ENCODE results near the gene ATP6V0E1.
"Not testable (repeated sequence)": the region's sequence is repeated elsewhere in the genome, so short reads cannot be mapped to it uniquely, and the experiment has no call there.

Gene ATP6V0E1

GRCh38 chr5:173010021-173010420 is 26.4 kb downstream of the ATP6V0E1 start:
- no peak for DNase-seq

GRCh38 chr5:173010547-173011464 is 27.2 kb downstream of the ATP6V0E1 start:
- no peak for DNase-seq

GRCh38 chr5:173011566-173011965 is 28.0 kb downstream of the ATP6V0E1 start:
- DNase-seq = no peak

GRCh38 chr5:173012882-173013281 is 29.3 kb downstream of the ATP6V0E1 start:
- no peak for DNase-seq

GRCh38 chr5:173014671-173015070 is 31.1 kb downstream of the ATP6V0E1 start:
- DNase-seq = no peak

GRCh38 chr5:173015192-173015591 is 31.6 kb downstream of the ATP6V0E1 start:
- DNase-seq = no peak

GRCh38 chr5:173015598-173016455 is 32.3 kb downstream of the ATP6V0E1 start:
- no peak for DNase-seq

GRCh38 chr5:173016598-173017046 is 33.1 kb downstream of the ATP6V0E1 start:
- no peak for DNase-seq

- DNase-seq = not testable (repeated sequence)
Observed at GRCh38 chr5:173017087-173017486, 33.5 kb downstream of the ATP6V0E1 start.

GRCh38 chr5:173018358-173018757 is 34.8 kb downstream of the ATP6V0E1 start:
- DNase-seq = no peak

- no peak for DNase-seq
Observed at GRCh38 chr5:173020154-173020581, 36.6 kb downstream of the ATP6V0E1 start.

- no peak for DNase-seq
Observed at GRCh38 chr5:173020643-173021042, 37.1 kb downstream of the ATP6V0E1 start.

- no peak for DNase-seq
Observed at GRCh38 chr5:173025651-173026050, 42.1 kb downstream of the ATP6V0E1 start.

GRCh38 chr5:173027905-173028304 is 44.3 kb downstream of the ATP6V0E1 start:
- no peak for DNase-seq

- DNase-seq = no peak
Observed at GRCh38 chr5:173028811-173029327, 45.3 kb downstream of the ATP6V0E1 start.

- DNase-seq = no peak
Observed at GRCh38 chr5:173029499-173029921, 45.9 kb downstream of the ATP6V0E1 start.

- not testable (repeated sequence) for DNase-seq
Observed at GRCh38 chr5:173032096-173032495, 48.5 kb downstream of the ATP6V0E1 start.

- no peak for DNase-seq
Observed at GRCh38 chr5:173032730-173033129, 49.2 kb downstream of the ATP6V0E1 start.

GRCh38 chr5:173033923-173034322 is 50.4 kb downstream of the ATP6V0E1 start:
- no peak for DNase-seq

- DNase-seq = no peak
Observed at GRCh38 chr5:173035904-173036707, 52.5 kb downstream of the ATP6V0E1 start.

GRCh38 chr5:173039188-173039587 is 55.6 kb downstream of the ATP6V0E1 start:
- no peak for DNase-seq

GRCh38 chr5:173039964-173040363 is 56.4 kb downstream of the ATP6V0E1 start:
- DNase-seq = no peak
